ACC112 (cell line): Measurements from ENCODE around the gene SLC30A4.
A peak's percentile ranks its signal among the peaks of the same experiment; 100 is the strongest.

Source experiments
- H2AFZ ChIP-seq: fragments of 200-600 bp; sonication (generic); one replicate; pipeline ENCODE4 v1.6.0; 2017; ENCODE audit warnings: antibody characterized with exemption, low read length; ENCODE audit not compliant: unreplicated experiment
- H3K27ac ChIP-seq: fragments of 200-600 bp; sonication (generic); 2 replicates; pipeline ENCODE4 v1.5.1; 2014; ENCODE audit warnings: low read depth, mild to moderate bottlenecking, antibody characterized with exemption, low read length, moderate library complexity
- H3K27me3 ChIP-seq: fragments of 200-600 bp; sonication (generic); 2 replicates; pipeline ENCODE4 v1.6.1; 2014; ENCODE audit warnings: mild to moderate bottlenecking, antibody characterized with exemption, low read length, moderate library complexity, mixed read lengths; ENCODE audit not compliant: insufficient read depth
- H3K36me3 ChIP-seq: fragments of 200-600 bp; sonication (generic); 2 replicates; pipeline ENCODE4 v1.6.1; 2016; ENCODE audit warnings: mild to moderate bottlenecking, antibody characterized with exemption, low read length, moderate library complexity, mixed read lengths; ENCODE audit not compliant: insufficient read depth
- H3K4me1 ChIP-seq: fragments of 200-600 bp; sonication (generic); one replicate; pipeline ENCODE4 v1.6.1; 2016; ENCODE audit warnings: low read length, mixed read lengths; ENCODE audit not compliant: insufficient read depth, unreplicated experiment, control insufficient read depth
- H3K4me3 ChIP-seq: fragments of 200-600 bp; sonication (generic); 2 replicates; pipeline ENCODE4 v1.5.1; 2014; ENCODE audit warnings: mild to moderate bottlenecking, low read depth, low read length
- H3K79me2 ChIP-seq: fragments of 200-600 bp; sonication (generic); one replicate; pipeline ENCODE4 v1.6.0; 2016; ENCODE audit warnings: low read length; ENCODE audit not compliant: control insufficient read depth, unreplicated experiment, insufficient read depth

Gene SLC30A4

GRCh38 chr15:45473068-45473467, 49.5 kb downstream of the SLC30A4 start:
- Histone ChIP-seq H2AFZ (no peak overlapping the region), H3K36me3 (no peaks in the 10 kb centered on the region), H3K79me2 (no peaks in the 10 kb centered on the region), H3K27me3 (no peaks in the 10 kb centered on the region), H3K27ac (no peak overlapping the region), H3K4me3 (no peak overlapping the region), H3K4me1 (no peaks in the 10 kb centered on the region)

- H2AFZ ChIP-seq: no peak overlapping the region
- no peaks in the 10 kb centered on the region for H3K36me3 ChIP-seq
- no peaks in the 10 kb centered on the region for H3K4me1 ChIP-seq
- no peaks in the 10 kb centered on the region for H3K27me3 ChIP-seq
- H3K27ac ChIP-seq: no peak overlapping the region
- H3K79me2 ChIP-seq: no peaks in the 10 kb centered on the region
- no peak overlapping the region for H3K4me3 ChIP-seq
Observed at GRCh38 chr15:45471151-45471550, 51.4 kb downstream of the SLC30A4 start.

GRCh38 chr15:45469441-45469840, 53.1 kb downstream of the SLC30A4 start:
- no peaks in the 10 kb centered on the region for H3K27me3 ChIP-seq
- no peaks in the 10 kb centered on the region for H3K36me3 ChIP-seq
- no peaks in the 10 kb centered on the region for H3K4me1 ChIP-seq

GRCh38 chr15:45469027-45469426, 53.5 kb downstream of the SLC30A4 start:
- no peaks in the 10 kb centered on the region for H3K36me3 ChIP-seq
- H2AFZ ChIP-seq: no peak overlapping the region
- H3K4me3 ChIP-seq: no peak overlapping the region
- H3K79me2 ChIP-seq: no peaks in the 10 kb centered on the region
- no peaks in the 10 kb centered on the region for H3K27me3 ChIP-seq
- H3K27ac ChIP-seq: no peak overlapping the region
- H3K4me1 ChIP-seq: no peaks in the 10 kb centered on the region

More at GRCh38 chr15:45469441-45469840, 53.1 kb downstream of the SLC30A4 start:
- Histone ChIP-seq H3K27ac (no peak overlapping the region), H3K79me2 (no peaks in the 10 kb centered on the region), H3K4me3 (no peak overlapping the region), H2AFZ (no peak overlapping the region)

GRCh38 chr15:45468294-45468693, 54.3 kb downstream of the SLC30A4 start:
- no peaks in the 10 kb centered on the region for H3K36me3 ChIP-seq
- H3K27ac ChIP-seq: no peak overlapping the region
- H3K4me3 ChIP-seq: no peak overlapping the region
- H2AFZ ChIP-seq: no peak overlapping the region
- H3K27me3 ChIP-seq: no peaks in the 10 kb centered on the region
- no peaks in the 10 kb centered on the region for H3K79me2 ChIP-seq
- no peaks in the 10 kb centered on the region for H3K4me1 ChIP-seq

- Histone ChIP-seq H3K27me3 (no peaks in the 10 kb centered on the region), H2AFZ (no peak overlapping the region), H3K4me3 (peak overlapping the region; percentile 99), H3K27ac (no peak overlapping the region), H3K79me2 (no peaks in the 10 kb centered on the region), H3K4me1 (peaks cover 30% of the 10 kb centered on the region), H3K36me3 (no peaks in the 10 kb centered on the region)
Observed at GRCh38 chr15:45458746-45459403, 63.7 kb downstream of the SLC30A4 start.

GRCh38 chr15:45457641-45458539, 64.7 kb downstream of the SLC30A4 start:
- Histone ChIP-seq H3K79me2 (no peaks in the 10 kb centered on the region), H3K27me3 (no peaks in the 10 kb centered on the region), H3K36me3 (no peaks in the 10 kb centered on the region), H3K4me3 (peak overlapping the region; percentile 99), H3K27ac (peak overlapping the region; percentile 94), H2AFZ (peak overlapping the region; percentile 99), H3K4me1 (peaks cover 30% of the 10 kb centered on the region)

GRCh38 chr15:45457220-45457619, 65.3 kb downstream of the SLC30A4 start:
- Histone ChIP-seq H3K79me2 (no peaks in the 10 kb centered on the region), H3K4me1 (peaks cover 30% of the 10 kb centered on the region), H3K27me3 (no peaks in the 10 kb centered on the region), H3K27ac (peak overlapping the region; percentile 94), H3K36me3 (no peaks in the 10 kb centered on the region), H2AFZ (peak overlapping the region; percentile 99), H3K4me3 (peak overlapping the region; percentile 23)

GRCh38 chr15:45456212-45457106, 66.1 kb downstream of the SLC30A4 start:
- Histone ChIP-seq H2AFZ (peak overlapping the region; percentile 99), H3K4me1 (peaks cover 30% of the 10 kb centered on the region), H3K79me2 (no peaks in the 10 kb centered on the region), H3K36me3 (no peaks in the 10 kb centered on the region), H3K27ac (peak overlapping the region; percentile 94), H3K27me3 (no peaks in the 10 kb centered on the region), H3K4me3 (peak overlapping the region; percentile 23)

- Histone ChIP-seq H3K27ac (peak overlapping the region; percentile 82), H3K27me3 (no peaks in the 10 kb centered on the region), H3K36me3 (no peaks in the 10 kb centered on the region), H2AFZ (peak overlapping the region; percentile 64), H3K4me1 (peaks cover 30% of the 10 kb centered on the region), H3K79me2 (no peaks in the 10 kb centered on the region), H3K4me3 (peak overlapping the region; percentile 47)
Observed at GRCh38 chr15:45454814-45455213, 67.7 kb downstream of the SLC30A4 start.
